Stimulated activated naive CD4-positive, alpha-beta T cell treated with Interleukin-2 at 50 U/mL for 16 hours (primary cell): ENCODE results near the gene MSI2.
"Not testable (repeated sequence)": the region's sequence is repeated elsewhere in the genome, so short reads cannot be mapped to it uniquely, and the experiment has no call there.

Experiments used
- DNase-seq: peaks from one replicate; lab custom pipeline; 2025; lab: John Stamatoyannopoulos, UW

The MSI2 gene

DNA sequence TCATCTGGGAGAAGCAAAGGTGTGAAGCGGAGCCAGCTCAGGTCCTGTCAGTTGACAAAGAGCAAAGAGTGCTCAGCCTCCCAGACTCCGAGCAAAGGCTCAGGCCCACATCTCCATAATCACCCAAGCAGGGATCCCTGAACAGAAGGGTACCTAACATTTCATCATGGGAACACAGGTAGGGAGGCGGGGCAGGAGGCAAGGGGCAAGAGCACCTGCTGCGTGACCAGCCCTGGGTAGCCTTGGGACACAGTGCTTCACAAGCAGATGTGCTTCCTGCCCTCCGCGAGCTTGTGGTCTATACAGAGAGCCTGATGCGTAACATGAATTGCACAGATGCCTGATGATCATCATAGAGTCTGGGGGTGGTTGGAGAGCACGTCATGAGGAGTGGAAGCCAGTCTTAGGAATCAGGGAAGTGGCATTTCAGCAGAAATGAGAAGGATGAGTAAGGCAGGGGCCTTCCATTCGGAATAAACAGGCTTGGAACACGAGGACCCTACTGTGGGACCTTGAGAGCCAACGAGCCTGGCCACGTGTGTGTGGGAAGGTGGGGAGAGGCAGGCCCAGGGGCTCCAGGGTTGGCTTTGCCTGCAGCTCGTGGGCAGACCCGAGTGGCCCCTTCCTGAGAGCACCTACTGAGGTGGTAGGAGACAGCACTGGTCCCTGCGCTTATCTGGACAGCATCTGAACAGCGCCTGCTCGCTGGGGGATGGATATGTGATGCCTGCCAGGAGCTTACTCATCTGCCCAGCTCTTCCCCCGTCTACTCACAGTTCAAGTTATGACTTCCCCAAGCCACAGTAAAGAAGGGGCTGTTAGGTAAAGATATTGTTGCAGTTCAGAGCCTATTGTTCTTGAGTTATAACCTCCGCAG lies 363.0 kb downstream of the MSI2 start:
- no peak for DNase-seq

DNA sequence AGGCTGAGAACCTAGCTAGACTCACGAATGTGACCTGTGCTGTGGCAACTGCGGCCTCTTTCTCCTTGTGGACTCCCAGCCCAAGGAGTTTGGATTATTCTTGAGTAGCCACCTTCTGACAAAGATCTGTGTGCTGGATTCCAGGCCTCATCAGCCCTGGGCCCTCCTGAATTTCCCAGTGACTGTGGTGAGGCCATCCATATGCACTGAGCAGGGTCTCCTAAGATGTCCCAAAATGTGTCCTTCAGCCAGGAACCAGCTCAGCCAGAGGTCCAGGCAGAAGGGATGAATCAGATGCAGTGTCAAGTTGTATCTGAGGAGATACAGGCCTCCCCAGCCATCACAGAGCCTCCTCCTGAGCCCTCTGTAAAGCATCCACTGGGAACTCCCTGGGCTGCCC lies 364.3 kb downstream of the MSI2 start:
- no peak for DNase-seq

DNA sequence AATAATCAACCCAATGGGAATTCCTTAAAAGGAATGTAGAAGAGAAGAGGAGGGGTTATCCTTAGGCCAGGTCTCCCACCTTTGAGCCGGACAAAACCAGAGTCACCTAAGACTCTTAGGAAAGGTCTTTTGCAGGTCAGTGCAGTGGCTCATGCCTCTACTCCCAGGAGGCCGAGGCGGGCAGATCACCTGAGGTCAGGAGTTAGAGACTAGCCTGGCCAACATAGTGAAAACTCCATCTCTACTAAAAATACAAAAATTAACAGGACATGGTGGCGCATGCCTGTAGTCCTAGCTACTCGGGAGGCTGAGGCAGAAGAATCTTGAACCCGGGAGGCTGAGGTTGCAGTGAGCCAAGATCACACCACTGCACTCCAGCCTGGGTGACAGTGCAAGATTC lies 365.5 kb downstream of the MSI2 start:
- not testable (repeated sequence) for DNase-seq

DNA sequence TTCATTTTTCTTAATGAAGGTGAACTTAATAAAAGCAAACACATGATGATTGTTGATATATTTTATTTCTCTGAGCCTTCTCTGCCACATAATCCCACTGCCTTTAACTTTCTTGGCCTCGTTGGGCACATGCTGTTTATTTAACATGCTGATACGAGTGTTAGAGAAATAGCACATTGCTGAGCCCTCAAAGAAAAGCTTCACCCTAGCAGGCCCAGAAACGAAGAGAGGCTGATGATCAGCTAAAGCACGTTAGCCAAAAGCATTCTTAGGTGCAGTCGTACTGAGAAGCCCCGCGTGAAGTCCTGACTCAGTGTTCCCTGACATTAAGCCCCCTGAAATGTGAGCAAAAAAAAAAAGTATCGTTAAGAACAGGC lies 366.0 kb downstream of the MSI2 start:
- no peak for DNase-seq

DNA sequence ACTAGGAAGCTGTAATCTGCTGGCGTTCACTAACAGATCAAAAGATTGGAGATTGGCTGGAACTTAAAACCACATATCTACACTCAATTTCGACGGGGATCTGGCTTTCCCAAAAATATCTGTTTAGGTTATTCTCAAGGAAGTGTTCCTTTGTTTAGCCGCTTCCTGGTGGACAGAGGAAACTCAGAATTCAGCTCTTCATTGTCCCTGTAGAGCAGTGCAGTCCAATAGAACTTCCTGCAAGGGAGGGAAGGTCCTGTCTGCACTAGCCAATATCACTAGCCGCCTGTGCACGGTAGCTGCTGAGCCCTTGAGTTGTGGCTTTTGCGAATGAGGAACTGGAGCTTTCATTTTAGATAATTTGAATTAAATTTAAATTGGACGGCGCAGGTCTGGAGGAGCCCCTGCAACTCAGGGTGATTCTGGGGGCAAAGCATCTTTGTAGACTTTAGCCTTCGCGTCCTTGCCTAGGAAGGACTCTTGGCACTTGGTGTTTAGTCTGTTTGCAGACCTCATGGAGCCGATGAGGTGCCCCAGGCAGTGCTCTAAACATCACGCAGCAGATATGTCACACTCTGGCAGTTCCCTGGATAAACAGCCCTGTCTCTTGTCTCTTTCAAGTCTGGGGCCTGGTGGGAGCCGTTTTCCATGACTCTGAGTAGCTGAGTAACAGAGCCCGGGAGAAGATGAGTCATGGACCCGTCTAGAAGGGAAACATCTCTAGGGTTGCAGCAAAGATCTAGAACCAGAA lies 366.5 kb downstream of the MSI2 start:
- DNase-seq = no peak

DNA sequence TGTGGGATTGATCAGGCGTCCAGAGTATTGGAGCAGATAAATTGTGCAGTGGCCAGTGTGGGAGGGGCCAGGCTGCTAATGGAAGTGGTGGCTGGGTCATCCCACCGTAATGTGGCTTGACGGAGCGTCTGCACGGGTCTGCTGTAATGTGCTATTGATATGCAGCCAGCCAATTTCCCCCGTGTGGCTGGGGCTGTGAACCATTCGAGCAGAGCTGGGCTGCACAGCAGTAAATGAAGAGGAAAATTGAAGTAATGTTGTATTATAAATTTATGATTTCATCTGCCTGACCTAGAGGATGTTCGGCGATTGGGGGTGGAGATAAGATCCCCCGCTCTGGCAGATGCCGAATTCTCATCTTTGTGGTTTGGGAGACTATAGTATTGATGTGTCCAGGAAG lies 367.3 kb downstream of the MSI2 start:
- no peak for DNase-seq

DNA sequence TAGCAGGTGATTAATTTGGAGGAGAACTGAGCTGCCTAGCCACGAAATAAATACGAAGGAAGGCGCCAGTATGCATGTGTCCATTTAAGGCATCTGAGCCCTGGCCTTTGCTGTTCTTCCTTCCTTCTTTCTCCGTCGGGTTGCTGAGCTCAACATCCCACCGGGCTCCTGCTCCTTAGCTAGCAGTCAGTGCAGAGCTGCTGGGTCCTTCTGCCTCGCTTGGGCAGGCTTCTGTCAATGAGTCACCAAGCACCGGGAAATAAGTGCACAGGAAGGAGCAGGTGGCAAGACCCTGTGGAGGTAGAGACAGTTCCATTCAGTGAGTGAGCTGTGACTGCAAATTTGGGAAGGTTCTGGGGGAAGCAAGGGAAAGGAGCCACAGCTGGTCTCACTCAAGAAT lies 368.1 kb downstream of the MSI2 start:
- no peak for DNase-seq

DNA sequence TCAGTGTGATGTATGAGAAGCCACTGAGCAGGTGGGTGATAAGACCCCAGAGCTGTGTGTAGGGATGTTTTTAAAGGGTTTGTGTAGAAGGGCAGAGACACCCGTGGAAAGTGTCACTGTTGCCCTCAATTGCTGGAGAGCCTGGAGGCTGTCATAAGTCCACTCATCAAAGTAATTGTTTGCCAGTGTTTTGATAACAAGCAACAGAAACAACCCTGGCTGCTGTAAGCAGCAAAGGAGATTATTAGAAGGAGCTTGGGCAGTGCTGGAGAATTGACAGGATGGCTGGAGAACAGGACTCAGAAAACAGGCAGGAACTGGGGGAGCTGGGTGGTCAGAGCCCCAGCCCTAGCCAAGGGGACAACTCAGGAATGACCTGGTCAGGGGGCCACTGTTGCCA lies 369.2 kb downstream of the MSI2 start:
- no peak for DNase-seq

DNA sequence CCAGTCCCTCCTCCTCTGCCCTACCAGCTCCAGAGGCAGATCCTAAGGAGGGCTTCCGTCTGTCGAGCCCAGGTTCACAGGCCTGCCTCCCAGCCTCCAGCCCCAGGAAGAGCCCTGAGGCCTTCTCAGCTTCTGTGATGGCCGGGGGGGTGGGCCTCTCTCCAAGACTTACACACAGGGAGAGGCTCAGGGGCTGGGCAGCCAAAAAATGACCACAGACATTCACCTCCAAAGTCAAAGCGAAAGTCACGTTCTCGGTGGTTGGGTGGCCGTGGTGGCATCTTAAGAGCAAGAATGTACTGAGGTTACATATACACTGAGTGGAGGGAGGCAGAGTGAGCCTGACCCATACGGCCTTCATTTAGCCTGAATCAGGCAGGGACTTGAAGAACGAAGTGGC lies 369.6 kb downstream of the MSI2 start:
- DNase-seq = no peak

DNA sequence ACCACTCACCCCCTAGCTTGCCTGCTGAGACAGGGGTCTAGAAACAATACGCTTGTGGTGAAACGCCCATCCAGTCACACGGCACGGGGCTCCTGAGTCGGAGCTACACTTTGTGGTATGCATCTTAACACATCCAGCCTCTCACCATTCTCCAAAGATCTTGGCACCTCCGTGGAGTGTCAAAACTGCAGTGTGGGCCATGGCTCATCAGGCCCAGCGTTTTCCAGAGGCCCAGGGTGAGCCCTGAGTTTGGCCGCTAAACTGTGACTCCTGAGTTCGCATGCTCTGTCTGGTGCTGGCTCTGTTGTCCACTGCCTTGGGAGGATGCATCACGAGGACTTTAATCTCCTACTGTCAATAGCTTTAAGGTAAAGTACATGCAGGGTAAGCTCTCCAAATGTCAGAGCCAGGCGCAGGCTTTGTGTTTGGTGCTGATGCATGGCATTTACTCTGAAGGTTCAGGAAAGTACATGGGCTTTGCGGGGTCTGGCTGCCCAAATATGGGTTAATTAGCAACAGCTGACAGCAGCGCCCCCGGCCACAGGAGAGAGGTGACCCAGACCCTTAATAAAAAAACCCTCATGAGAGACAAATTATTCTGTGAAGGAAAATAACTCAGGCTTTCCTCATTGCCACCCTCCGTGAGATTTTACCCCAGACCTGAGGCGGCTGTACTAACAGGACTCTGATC lies 370.3 kb downstream of the MSI2 start:
- no peak for DNase-seq

DNA sequence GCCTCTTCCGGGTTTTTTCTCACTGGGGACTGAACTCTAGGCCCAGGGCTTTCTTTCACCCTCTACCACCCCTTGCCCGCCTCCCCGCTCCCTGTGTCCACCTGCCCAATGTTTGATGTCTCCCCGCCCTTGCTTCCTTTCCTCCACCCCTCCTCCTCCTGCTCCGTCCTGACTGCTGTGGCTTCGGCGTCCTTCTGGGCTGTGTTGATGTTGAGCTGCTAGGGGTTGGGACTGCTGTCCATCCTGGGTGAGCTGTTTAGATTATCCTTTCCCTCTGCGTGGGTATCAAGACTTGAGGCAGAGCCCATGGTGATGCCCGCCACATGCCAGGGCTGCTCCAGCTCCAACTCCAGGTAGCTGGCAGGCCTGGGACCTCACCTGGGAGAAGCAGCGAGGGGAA lies 371.3 kb downstream of the MSI2 start:
- DNase-seq = no peak

DNA sequence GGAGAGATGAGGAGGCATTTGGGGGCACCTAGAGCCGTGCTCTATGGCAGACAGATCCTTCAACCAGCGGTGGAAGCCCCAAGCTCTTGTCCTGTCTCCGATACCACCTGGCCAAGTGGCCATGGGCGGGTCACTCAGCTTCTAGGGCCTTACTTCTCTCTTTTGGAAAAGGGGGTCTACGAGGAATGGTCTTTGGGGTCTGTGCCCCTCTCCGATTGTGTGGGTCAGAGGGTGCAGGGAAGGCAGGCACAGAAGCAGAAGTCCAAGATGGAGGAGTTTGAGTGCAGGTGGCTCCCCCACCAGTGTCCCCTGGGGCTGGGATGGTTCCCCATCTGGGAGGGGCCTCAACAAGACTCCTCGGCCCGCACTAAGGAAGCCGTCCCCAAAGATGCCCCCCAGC lies 372.1 kb downstream of the MSI2 start:
- no peak for DNase-seq

DNA sequence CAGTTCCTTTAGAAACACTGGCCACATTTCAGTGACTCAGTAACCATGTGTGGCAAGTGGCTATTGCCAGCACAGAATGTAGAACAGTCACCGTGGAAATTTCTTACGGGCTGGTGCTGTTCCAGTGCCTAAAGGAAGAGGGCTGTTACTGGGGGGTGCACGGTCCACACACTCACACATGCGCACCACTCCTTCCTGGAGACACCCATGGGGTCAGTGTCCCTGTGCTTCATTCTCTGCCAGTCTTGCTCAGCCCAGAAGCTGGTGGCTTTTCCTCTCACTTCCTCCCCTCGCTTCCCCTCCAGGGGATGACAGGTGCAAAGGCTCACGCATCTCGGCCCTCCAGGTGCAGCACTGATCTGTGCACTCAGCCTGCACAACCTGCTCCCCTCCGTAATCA lies 373.1 kb downstream of the MSI2 start:
- DNase-seq = no peak

DNA sequence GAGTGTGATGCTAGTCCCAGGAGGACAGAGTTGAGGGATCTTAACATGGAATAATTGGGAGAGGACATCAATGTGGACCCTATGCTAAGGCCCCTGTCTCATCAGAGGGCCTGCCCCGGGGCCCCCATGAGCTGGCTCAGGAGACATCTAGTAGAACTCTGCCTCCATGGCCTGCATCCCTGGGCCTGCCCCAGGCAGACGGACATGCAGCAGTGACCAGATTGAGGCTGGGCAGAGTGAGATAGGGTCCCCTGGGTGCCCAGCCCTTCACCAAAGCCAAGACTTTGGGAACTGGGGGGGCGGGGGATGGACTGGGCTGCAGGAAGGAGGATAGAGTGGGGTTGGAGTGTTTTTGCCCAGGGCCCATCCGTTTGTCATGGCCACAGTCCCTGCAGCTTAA lies 373.6 kb downstream of the MSI2 start:
- no peak for DNase-seq

DNA sequence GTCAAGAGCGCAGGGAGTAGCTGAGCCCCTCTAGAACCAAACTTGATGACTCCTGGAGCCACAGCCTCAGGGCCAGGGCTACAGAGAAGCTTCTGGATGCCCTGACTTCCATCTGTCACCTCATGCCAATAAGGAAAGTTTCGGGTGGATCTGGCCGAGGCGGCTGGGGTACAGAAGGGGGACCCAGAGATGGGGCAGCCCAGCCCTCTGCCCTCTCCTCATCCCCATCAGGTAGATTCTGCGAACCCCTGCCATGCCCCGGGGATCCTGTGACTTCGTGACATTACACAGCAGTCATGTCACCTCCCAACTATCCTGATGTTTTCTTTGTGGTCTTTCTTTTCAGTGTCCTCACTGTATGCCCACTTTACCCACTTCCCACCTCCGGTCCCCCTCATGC lies 374.4 kb downstream of the MSI2 start:
- no peak for DNase-seq

DNA sequence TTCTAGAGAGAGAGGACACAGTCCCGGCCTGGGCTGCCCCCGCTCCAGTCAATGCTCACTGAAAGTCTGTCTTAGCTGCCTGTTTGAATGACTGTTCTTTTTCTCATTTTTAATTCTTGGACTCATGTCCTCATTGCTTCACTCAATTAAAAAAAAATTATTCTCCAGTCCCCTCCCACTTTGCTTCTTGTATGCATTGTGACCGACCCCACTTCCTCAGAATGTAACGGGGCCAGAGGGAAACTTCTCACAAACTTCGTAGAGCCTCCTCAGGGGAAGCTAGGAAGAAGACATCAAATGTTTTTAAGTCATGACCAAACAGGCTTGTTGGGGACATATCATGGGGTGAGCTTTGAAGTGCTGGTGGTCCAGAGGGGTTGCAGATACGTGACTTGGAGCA lies 375.5 kb downstream of the MSI2 start:
- no peak for DNase-seq

DNA sequence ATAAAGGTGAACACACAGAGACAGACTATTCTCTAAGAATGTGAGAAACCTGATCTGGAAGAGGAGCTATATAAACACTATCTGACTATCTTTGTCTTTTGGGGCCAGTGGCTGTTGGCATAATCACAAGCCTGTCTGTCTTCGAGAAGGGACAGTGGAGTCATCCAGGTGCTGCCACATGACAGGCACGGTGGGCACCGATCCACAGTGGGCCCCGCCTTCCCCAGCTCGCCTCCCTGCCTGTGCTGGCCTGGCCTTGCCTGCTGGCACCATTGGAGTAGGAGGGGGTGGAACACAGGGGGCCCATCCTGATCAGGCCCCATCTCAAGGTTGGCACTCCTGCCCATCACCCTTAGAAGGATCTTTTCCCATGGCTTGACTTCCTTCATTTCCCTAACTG lies 376.0 kb downstream of the MSI2 start:
- no peak for DNase-seq

DNA sequence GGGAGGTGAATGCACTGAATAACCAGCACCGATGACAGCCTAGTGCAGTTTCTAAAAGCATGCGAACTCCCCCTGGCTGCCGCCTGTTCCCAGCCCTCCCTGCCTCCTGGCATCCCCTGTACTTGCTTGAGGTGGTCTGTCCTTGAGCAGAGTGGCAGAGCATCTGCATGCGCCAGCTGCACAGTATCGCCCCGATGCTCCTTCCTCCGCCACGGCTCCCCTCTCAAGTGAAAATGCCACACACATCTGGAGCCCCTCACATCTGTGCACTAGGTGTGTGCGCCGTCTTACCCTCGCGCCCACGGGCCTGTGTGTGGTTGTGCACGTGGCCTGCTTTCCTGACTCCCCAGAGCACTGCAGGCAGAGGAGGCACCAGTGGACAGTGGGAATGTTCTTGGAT lies 376.9 kb downstream of the MSI2 start:
- DNase-seq = no peak

DNA sequence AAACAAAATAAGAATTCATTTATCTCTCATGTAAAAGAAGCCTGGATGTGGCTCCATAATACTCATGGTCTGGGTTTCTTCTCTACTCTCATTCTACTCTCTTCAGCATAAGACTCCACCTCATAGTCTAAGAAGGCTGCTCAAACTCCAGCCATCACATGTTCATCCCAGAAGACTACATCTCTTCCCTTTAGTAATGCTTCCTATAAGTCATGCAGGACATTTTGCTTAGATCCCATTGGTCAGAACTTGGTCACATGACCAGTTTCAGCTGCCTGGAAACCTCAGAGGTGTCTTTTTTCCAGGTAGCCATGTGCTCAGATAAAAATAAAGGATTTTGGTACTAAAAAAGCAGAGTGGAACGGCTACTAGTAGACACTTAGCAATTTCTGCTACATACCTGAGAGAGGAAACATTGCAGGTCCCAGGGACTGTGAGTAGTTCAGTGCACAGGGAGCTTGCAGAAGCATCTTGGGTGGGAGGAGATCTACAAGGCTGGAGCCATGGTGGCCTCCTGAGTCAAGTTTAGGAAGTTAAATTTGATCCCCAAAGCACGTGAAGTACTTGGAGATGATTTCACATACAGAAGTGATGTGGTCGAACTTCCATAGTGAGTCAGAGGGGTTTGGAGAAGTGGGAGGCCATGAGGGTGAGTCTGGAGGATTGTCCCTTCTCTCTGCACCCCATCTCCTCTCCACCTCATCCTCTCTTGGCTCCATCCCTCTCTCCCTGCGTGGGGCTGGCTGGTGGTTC lies 378.6 kb downstream of the MSI2 start:
- no peak for DNase-seq

DNA sequence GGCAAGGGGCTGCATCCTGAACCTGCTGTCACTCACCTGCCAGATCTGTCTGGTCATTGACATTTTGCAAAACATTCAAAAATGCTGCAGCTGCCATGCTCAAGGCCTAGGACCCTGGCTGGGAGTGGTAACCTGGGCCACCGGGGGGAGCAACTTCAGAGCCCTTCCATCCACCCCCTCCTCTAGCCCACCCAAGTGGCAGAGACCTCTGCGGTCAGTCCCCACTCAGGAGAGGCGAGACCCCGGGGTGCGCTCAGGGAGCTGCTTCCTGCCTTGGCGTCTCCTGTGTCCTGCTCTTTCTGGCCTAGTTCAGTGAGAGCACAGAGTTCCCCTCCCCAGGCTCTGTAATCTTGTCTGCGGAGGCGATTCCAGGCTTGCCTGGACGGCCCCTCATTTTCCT lies 380.0 kb downstream of the MSI2 start:
- DNase-seq = no peak

DNA sequence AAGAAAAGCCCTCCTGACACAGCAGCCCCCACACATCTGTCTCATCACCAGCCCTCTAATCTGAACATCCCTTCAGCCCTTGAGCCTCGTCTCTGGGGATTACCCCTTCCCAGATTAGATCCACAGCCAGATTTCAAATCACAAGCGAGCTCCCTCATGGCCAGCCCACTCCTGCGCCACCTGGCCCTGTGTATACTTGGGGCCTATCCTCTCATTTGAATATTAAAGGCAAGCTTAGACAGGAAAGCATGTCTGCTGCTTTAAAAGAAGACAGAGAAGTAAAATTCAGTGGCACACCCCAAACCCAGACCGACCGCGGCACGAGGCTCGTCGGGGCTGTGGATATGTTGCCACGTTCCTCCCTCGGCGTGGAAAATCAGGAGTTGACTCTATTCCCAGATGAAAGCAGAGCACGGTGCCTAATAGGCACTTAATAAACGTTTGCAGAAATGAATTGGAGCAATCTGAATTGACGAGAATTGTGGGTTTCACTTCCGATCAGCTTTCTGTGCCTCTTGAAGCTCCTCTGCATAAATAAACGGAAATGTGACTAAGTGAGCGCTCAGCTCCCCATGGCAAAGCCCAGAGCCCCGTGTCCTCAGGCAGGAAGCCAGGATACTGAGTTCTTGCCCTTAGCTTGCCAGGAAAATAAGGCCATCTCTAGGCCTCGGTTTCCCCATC lies 380.8 kb downstream of the MSI2 start:
- no peak for DNase-seq

DNA sequence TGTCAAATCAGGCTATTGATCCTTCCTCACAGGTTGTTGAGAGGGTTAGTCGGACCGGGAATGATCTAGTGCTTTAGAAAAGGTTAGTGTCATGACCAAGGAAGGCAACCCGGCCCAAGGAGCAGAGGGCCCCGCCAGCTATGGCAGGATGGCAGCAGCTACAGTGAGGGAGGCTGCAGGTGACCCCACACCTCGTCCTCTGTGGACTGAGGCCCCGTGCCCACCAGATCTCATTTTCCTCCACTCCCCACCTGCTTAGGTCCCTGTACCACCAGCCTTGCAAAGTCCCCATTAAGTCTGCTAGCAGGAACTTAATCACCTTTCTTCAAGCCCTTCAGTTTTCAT lies 381.3 kb downstream of the MSI2 start:
- no peak for DNase-seq
